Activated CD4-positive, alpha-beta T cell treated with anti-CD3 and anti-CD28 coated beads, Interleukin-2, amount 50 U/mL, for 24 hours (primary cell): Measurements from ENCODE around the gene CD28.
A peak's percentile ranks its signal among the peaks of the same experiment; 100 is the strongest.

ENCODE experiments used
- DNase-seq, 2 donors: peaks; one replicate each; pipeline ENCODE4 v3.0.0-alpha.2; 2020; ENCODE audit warnings: low read depth in 1 of 2, low spot score in 1 of 2

Gene CD28

DNA sequence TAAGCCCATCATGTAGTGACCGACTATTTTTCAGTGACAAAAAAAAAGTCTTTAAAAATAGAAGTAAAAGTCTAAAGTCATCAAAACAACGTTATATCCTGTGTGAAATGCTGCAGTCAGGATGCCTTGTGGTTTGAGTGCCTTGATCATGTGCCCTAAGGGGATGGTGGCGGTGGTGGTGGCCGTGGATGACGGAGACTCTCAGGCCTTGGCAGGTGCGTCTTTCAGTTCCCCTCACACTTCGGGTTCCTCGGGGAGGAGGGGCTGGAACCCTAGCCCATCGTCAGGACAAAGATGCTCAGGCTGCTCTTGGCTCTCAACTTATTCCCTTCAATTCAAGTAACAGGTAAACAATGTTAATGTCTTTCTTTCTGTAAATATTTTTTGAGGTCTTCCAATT, at the start of gene CD28:
CD28 (plus strand) TSS at position 237 of the 400 bp plus-strand sequence; CDS start at position 295, 58 bp downstream.
- peak; percentile 51 to 85 for DNase-seq

DNA sequence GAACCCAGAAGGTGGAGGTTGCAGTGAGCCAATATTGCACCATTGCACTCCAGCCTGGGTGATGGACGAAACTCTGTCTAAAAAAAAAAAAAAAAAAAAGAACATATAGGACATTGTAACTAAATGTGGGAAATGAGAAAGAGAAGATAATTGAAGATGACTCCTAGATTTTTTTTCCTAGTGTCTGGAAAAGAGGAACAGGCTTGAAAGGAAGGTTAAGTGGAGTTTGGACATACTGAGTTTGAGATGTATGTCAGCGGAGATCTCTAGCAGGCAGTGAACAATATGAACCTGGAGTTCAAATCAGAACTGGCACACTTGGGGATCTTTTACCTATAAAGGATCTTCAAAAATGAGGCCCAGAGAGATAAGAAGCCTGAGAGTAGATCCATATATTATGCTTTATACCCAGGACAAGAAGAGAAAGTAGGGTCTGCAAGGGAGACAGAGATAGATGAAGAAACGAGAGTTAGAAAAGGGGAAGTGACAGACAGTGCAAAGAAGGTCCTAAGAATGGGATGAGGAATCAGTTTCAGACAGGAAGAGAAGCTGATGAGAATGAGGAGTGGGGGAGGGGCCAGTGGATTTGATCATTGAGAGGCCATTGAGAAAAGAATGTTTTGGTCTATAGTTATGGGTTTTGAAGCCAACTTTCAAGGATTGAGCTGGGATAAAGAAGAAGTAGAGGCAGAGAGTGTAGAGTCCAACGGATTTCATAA, 46.9 kb upstream of the CD28 start:
- no peak for DNase-seq

DNA sequence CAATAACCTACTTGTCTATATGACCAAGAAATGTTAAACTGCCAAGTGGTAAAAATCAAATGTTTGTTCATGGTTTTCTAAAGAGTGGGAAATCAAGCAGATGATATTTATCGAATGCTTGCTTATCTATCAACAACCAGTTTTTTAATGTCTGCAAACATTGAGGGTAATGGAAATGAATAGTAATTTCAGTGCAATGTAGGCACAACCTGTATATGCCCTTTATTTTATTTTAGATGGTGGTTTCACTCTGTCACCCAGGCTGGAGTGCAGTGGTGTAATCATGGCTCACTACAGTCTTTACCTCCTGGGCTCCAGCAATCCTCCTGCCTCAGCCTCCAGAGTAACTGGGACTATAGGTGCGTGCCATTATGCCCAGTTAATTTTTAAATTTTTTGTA, 46.0 kb upstream of the CD28 start:
- no peak for DNase-seq

- DNase-seq: no peak
Observed at GRCh38 chr2:203661279-203661908, 45.0 kb upstream of the CD28 start.

GRCh38 chr2:203662487-203662886, 44.0 kb upstream of the CD28 start:
- no peak for DNase-seq

- no peak for DNase-seq
Observed at GRCh38 chr2:203662951-203663350, 43.5 kb upstream of the CD28 start.

DNA sequence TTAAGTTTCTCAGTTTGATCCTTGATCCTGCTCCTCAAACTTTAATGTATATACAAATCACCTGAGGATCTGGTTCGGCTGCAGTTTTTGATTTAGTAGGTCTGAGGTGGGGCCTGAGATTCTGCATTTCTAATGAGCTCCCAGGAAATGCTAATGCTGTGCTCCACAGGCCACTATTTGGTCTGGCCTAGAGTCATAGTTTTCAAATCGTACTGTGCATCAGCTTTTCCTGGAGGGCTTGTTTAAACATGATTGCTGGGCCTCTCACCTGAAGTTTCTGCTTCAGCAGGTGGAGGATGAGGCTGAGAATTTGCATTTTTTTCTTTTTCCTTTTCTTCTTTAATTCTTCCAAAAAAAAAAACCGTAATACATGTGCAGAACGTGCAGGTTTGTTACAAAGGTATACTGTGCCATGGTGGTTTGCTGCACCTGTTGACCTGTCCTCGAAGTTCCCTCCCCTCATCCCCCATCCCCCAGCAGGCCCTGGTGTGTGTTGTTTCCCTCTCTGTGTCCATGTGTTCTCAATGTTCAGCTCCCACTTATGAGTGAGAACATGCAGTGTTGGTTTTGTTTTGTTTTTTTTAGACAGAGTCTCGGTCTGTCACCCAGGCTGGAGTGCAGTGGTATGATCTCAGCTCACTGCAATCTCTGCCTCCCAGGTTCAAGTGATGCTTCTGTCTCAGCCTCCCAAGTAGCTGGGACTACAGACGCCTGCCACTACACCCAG, 42.2 kb upstream of the CD28 start:
- no peak for DNase-seq

- DNase-seq: no peak
Observed at GRCh38 chr2:203667838-203668237, 38.6 kb upstream of the CD28 start.

- DNase-seq: no peak
Observed at GRCh38 chr2:203669820-203670219, 36.6 kb upstream of the CD28 start.

GRCh38 chr2:203670939-203671338, 35.5 kb upstream of the CD28 start:
- no peak for DNase-seq

GRCh38 chr2:203671876-203672275, 34.6 kb upstream of the CD28 start:
- no peak for DNase-seq

GRCh38 chr2:203672856-203673255, 33.6 kb upstream of the CD28 start:
- DNase-seq: no peak

DNA sequence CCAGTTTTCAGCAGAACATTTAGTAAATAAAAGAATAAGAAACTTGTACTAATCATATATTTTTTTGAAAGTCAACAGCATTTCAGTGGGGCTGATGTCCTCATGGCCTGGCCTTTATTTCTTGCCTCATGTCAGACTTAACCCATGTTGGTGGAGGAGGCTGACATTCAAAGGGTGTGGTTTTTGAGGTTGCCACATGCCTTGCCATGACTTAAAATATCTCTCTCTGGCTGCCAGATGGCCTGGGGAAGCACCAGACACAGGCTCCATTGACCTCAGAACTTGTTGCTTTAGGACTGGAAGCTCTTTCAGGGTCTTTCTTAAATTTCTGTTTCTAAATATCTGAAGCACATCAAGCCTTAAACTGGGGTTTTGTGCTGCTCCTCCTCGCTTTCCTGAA, 32.5 kb upstream of the CD28 start:
- no peak for DNase-seq

GRCh38 chr2:203675086-203675485, 31.4 kb upstream of the CD28 start:
- DNase-seq: no peak

- DNase-seq: no peak
Observed at GRCh38 chr2:203678971-203679370, 27.5 kb upstream of the CD28 start.

GRCh38 chr2:203679401-203679800, 27.0 kb upstream of the CD28 start:
- DNase-seq: no peak

GRCh38 chr2:203681978-203682377, 24.5 kb upstream of the CD28 start:
- no peak for DNase-seq

DNA sequence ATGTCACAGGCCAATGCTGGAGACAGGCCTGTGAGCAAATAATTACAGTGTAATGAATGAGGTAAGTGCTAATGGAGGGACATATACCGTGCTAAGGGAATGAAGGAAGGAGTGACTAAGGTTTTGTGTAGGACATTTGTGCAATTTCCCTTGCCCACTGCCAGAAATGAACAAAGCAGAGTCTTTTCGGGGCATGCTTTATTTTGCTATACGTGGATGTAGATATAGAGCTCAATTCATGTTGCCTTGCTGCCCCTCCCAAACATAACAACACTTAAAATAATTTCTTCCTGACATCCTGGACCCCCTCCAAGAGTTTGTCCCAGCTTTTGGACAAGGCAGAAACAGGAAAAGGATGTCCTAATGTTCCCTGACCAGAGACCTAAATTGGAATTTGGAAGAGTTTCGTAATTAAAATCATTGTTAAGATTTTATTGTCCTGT, 23.7 kb upstream of the CD28 start:
- no peak for DNase-seq

DNA sequence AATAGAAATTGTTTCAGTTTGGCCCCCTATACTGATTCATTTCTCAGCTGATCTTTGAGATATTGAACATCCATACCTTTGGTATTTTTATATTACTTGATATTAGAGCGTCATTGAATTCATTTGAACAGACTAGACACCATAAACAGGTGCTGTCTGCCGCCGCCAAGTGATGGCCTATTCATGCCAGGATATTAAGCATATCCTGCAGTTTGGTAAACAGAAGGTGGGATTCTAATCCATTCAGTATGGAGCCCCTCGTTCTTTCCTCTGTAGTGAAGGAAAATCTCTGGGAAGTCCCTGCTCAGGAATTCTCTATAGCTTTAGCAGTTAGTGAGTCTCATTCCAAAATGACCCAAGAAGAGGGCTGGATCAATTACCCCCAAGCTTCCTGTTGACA, 23.0 kb upstream of the CD28 start:
- no peak for DNase-seq

- no peak for DNase-seq
Observed at GRCh38 chr2:203683932-203684556, 22.4 kb upstream of the CD28 start.

DNA sequence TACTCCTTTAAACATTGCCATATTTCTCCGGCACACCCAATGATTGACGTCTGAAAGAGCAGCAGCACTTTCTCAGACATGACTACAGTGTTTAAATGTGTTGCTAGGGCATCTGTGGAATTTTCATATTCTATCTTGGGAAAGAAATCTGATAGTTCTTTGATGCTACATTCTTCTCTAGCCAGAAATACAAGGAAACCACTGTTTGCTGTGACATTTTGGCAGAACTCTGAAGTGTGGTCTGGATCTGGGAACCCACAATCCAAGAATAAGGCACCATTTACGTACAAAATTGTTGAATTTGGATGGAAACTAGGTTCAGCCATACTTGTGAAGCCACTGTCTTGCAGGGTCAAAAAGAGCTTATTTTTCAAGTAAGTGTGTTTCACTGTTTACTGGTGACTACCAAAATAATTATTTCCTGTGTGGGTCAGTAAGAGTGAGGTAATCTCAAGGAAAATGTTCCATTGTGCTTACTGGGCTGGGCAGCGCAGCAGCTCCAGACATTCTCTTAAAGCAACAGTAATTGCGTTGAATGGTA, 21.3 kb upstream of the CD28 start:
- DNase-seq: no peak
